ENCODE measurements around the gene TTPAL.

TTPAL gene

DNA sequence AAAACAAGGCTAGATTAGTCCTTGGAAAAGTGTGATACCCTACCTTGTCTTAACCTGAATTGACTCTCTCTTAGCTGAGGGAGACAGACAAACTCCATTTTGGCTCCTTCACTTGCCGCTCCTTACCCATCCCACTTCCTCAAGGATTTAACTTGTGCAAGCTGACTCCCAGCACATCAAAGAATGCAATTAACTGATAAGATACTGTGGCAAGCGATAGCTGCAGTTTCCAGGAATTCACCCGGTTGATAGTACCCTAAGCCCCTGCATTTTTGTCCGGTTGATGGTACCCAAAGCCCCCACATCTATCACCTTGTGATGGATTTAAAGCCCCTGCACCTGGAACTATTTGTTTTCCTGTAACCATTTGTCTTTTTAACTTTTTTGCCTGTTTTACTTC lies 48.1 kb downstream of the TTPAL start:
- H3K27ac ChIP-seq (ENCODE audit: extremely low read depth, low read depth, low read length) = no peak overlapping the region
- ChIA-PET POLR2A (no interaction called here), CTCF (interaction anchor here (2.1 to 2.3 kb wide), 2 partner anchors 86 to 306 kb away, joined by 6 to 15 read pairs; no protein-coding TSS in a partner anchor)
- H3K4me3 ChIP-seq (ENCODE audit: low read depth, low read length) = no peak overlapping the region
- H3K4me1 ChIP-seq (ENCODE audit: control insufficient read depth, insufficient read depth, low read length) = peaks cover 14% of the 10 kb centered on the region
- no peaks in the 10 kb centered on the region for H3K9me3 ChIP-seq (ENCODE audit: control insufficient read depth, insufficient read depth, low read depth, low read length)
- H3K36me3 ChIP-seq (ENCODE audit: control insufficient read depth in 2 of 2, insufficient read depth in 1 of 2, low read length in 2 of 2) = no peaks in the 10 kb centered on the region; a peak in 1 of 3 replicates
- TF ChIP-seq SALL2 (tag by site-specific recombination; IDR thresholded peaks at IDR 0.05; ENCODE audit: borderline replicate concordance) (no peak), ZBTB1 (tag by site-specific recombination; IDR thresholded peaks at IDR 0.05) (no peak), ZNF560 (tag by site-specific recombination; IDR thresholded peaks at IDR 0.05; ENCODE audit: borderline replicate concordance) (no peak), ZNF701 (tag by site-specific recombination; IDR thresholded peaks at IDR 0.05) (no peak), ZNF341 (tag by site-specific recombination; IDR thresholded peaks at IDR 0.05; ENCODE audit: low read depth) (no peak), ZNF776 (tag by site-specific recombination; IDR thresholded peaks at IDR 0.05; ENCODE audit: borderline replicate concordance) (no peak), ZNF146 (tag by site-specific recombination; IDR thresholded peaks at IDR 0.05) (no peak), ZNF292 (tag by site-specific recombination; IDR thresholded peaks at IDR 0.05; ENCODE audit: borderline replicate concordance, low read depth) (no peak), BCL11A (tag by site-specific recombination; IDR thresholded peaks at IDR 0.05; ENCODE audit: low read depth) (no peak)
- TF ChIP-seq, protein P1, sequence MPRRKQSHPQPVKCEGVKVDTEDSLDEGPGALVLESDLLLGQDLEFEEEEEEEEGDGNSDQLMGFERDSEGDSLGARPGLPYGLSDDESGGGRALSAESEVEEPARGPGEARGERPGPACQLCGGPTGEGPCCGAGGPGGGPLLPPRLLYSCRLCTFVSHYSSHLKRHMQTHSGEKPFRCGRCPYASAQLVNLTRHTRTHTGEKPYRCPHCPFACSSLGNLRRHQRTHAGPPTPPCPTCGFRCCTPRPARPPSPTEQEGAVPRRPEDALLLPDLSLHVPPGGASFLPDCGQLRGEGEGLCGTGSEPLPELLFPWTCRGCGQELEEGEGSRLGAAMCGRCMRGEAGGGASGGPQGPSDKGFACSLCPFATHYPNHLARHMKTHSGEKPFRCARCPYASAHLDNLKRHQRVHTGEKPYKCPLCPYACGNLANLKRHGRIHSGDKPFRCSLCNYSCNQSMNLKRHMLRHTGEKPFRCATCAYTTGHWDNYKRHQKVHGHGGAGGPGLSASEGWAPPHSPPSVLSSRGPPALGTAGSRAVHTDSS (tag by site-specific recombination; IDR thresholded peaks at IDR 0.05) = no peak
- TF ChIP-seq, protein P2, sequence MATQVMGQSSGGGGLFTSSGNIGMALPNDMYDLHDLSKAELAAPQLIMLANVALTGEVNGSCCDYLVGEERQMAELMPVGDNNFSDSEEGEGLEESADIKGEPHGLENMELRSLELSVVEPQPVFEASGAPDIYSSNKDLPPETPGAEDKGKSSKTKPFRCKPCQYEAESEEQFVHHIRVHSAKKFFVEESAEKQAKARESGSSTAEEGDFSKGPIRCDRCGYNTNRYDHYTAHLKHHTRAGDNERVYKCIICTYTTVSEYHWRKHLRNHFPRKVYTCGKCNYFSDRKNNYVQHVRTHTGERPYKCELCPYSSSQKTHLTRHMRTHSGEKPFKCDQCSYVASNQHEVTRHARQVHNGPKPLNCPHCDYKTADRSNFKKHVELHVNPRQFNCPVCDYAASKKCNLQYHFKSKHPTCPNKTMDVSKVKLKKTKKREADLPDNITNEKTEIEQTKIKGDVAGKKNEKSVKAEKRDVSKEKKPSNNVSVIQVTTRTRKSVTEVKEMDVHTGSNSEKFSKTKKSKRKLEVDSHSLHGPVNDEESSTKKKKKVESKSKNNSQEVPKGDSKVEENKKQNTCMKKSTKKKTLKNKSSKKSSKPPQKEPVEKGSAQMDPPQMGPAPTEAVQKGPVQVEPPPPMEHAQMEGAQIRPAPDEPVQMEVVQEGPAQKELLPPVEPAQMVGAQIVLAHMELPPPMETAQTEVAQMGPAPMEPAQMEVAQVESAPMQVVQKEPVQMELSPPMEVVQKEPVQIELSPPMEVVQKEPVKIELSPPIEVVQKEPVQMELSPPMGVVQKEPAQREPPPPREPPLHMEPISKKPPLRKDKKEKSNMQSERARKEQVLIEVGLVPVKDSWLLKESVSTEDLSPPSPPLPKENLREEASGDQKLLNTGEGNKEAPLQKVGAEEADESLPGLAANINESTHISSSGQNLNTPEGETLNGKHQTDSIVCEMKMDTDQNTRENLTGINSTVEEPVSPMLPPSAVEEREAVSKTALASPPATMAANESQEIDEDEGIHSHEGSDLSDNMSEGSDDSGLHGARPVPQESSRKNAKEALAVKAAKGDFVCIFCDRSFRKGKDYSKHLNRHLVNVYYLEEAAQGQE (tag by site-specific recombination; IDR thresholded peaks at IDR 0.05) = no peak

- no peak overlapping the region for H3K4me3 ChIP-seq (ENCODE audit: low read depth, low read length)
- CTCF ChIA-PET = interaction anchor here (1.1 kb wide), 1 partner anchor 48 kb away, joined by 3 read pairs; no protein-coding TSS in a partner anchor
- TF ChIP-seq ZNF19 (tag by site-specific recombination; IDR thresholded peaks at IDR 0.05; ENCODE audit: low read depth) = no peak
- no peak for TF ChIP-seq ZBTB44 (tag by site-specific recombination; IDR thresholded peaks at IDR 0.05)
- no peak for TF ChIP-seq AEBP2 (tag by site-specific recombination; IDR thresholded peaks at IDR 0.05; ENCODE audit: borderline replicate concordance)
- no peak for TF ChIP-seq ZNF571 (tag by site-specific recombination; IDR thresholded peaks at IDR 0.05)
- TF ChIP-seq, protein P3, sequence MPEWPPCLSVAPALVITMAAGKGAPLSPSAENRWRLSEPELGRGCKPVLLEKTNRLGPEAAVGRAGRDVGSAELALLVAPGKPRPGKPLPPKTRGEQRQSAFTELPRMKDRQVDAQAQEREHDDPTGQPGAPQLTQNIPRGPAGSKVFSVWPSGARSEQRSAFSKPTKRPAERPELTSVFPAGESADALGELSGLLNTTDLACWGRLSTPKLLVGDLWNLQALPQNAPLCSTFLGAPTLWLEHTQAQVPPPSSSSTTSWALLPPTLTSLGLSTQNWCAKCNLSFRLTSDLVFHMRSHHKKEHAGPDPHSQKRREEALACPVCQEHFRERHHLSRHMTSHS (tag by site-specific recombination; IDR thresholded peaks at IDR 0.05) = no peak
- TF ChIP-seq ZNF473 (tag by site-specific recombination; IDR thresholded peaks at IDR 0.05) = no peak
- no peak for TF ChIP-seq ZNF426 (tag by site-specific recombination; IDR thresholded peaks at IDR 0.05)
- no peak for TF ChIP-seq HOXD13 (CRISPR knock-in tag; IDR thresholded peaks at IDR 0.05; ENCODE audit: borderline replicate concordance)
- TF ChIP-seq GFI1B (tag by site-specific recombination; IDR thresholded peaks at IDR 0.05) = no peak
- TF ChIP-seq ZNF354C (tag by site-specific recombination; IDR thresholded peaks at IDR 0.05; ENCODE audit: borderline replicate concordance, low read depth) = no peak
- TF ChIP-seq ZNF248 (tag by site-specific recombination; IDR thresholded peaks at IDR 0.05) = no peak
- no peak for TF ChIP-seq MEIS1 (CRISPR knock-in tag; IDR thresholded peaks at IDR 0.05; ENCODE audit: borderline replicate concordance)
- no peak for TF ChIP-seq ZBTB7A (tag by site-specific recombination; IDR thresholded peaks at IDR 0.05; ENCODE audit: low read depth)
- H3K9me3 ChIP-seq (ENCODE audit: control insufficient read depth, insufficient read depth, low read depth, low read length) = no peaks in the 10 kb centered on the region
- POLR2A ChIA-PET = no interaction called here
- H3K36me3 ChIP-seq (ENCODE audit: control insufficient read depth in 2 of 2, insufficient read depth in 1 of 2, low read length in 2 of 2) = no peaks in the 10 kb centered on the region
- no peaks in the 10 kb centered on the region for H3K4me1 ChIP-seq (ENCODE audit: control insufficient read depth, insufficient read depth, low read length)
- H3K27ac ChIP-seq (ENCODE audit: extremely low read depth, low read depth, low read length) = no peak overlapping the region
Observed at GRCh38 chr20:44526129-44526528, 50.5 kb downstream of the TTPAL start.
